NCI-H128 (cell line): ENCODE measurements around the gene CEP97.
A peak's percentile ranks its signal among the peaks of the same experiment; 100 is the strongest.
"Not testable (repeated sequence)": the region's sequence is repeated elsewhere in the genome, so short reads cannot be mapped to it uniquely, and the experiment has no call there.

ENCODE experiments used
- DNase-seq: peaks from one replicate; lab custom pipeline; 2025; ENCODE audit not compliant: unreplicated experiment; lab: John Stamatoyannopoulos, UW

CEP97 gene

GRCh38 chr3:101724329-101725193 is at the start of gene CEP97:
TSS of gene CEP97 (plus strand) at chr3:101724614. CDS start at chr3:101724677, 63 bp downstream.
- peak; percentile 90 for DNase-seq

- no peak for DNase-seq
Measured at GRCh38 chr3:101675709-101676215, 48.7 kb upstream of the CEP97 start.

- DNase-seq = no peak
Measured at GRCh38 chr3:101676216-101676764, 48.1 kb upstream of the CEP97 start.

GRCh38 chr3:101676765-101677435 is 47.5 kb upstream of the CEP97 start, which contains the start of gene ZBTB11:
TSS of gene ZBTB11 (minus strand) at chr3:101677132. CDS start at chr3:101676914, 218 bp downstream.
- no peak for DNase-seq

- DNase-seq = no peak
Measured at GRCh38 chr3:101677436-101678286, 46.8 kb upstream of the CEP97 start.

GRCh38 chr3:101678837-101679236 is 45.6 kb upstream of the CEP97 start:
- not testable (repeated sequence) for DNase-seq

- no peak for DNase-seq
Measured at GRCh38 chr3:101680466-101680865, 43.9 kb upstream of the CEP97 start.

GRCh38 chr3:101685050-101685400 is 39.4 kb upstream of the CEP97 start:
- no peak for DNase-seq

- DNase-seq = no peak
Measured at GRCh38 chr3:101685870-101686307, 38.5 kb upstream of the CEP97 start.

- DNase-seq = no peak
Measured at GRCh38 chr3:101687142-101687931, 37.1 kb upstream of the CEP97 start.

- DNase-seq = no peak
Measured at GRCh38 chr3:101689286-101689685, 35.1 kb upstream of the CEP97 start.

- no peak for DNase-seq
Measured at GRCh38 chr3:101690972-101691371, 33.4 kb upstream of the CEP97 start.

GRCh38 chr3:101691685-101692671 is 32.4 kb upstream of the CEP97 start:
- not testable (repeated sequence) for DNase-seq

GRCh38 chr3:101693540-101693939 is 30.9 kb upstream of the CEP97 start:
- not testable (repeated sequence) for DNase-seq

GRCh38 chr3:101694836-101695235 is 29.6 kb upstream of the CEP97 start:
- not testable (repeated sequence) for DNase-seq

GRCh38 chr3:101695779-101696372 is 28.5 kb upstream of the CEP97 start:
- DNase-seq = no peak

GRCh38 chr3:101701696-101702634 is 22.4 kb upstream of the CEP97 start:
- DNase-seq = no peak
